OCI-LY1 (cell line): ENCODE measurements around the gene HDAC10.

Experiments
- EZH2 ChIP-seq: fragments of 200-600 bp; sonication (generic), shearing (Covaris generic); IDR thresholded peaks from 2 replicates; pipeline ENCODE4 v1.8.0; 2017; ENCODE audit warnings: borderline replicate concordance, mixed run types, mild to moderate bottlenecking, antibody characterized with exemption, low read length, moderate library complexity, mixed read lengths
- TF ChIP-seq, protein P1 (sequence below): fragments of 200-600 bp; sonication (generic), shearing (Covaris generic); IDR thresholded peaks from 2 replicates; pipeline ENCODE4 v1.5.1; 2017; ENCODE audit warnings: mild to moderate bottlenecking, antibody characterized with exemption, low read length, moderate library complexity, mixed read lengths

DNA sequence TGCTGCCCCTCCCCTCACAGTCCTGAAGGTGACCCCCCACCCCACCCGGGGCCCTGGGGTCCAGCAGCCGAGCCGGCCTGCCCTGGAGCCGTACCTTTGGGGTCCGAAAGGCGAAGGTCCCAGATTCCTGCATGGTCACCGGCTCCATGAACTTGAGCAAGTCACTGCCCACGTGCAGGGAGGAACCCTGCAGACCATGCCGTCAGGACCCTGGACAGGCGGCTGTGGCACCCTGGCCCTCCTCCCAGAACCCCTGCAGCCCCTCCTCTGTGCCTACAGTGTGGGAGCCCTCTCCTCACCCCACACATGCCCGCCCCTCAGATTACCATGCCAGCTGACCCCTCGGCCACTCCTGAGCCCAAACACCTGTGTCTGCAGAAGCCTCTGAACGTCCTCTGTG lies 33.4 kb upstream of the HDAC10 start:
- TF ChIP-seq, protein P1, sequence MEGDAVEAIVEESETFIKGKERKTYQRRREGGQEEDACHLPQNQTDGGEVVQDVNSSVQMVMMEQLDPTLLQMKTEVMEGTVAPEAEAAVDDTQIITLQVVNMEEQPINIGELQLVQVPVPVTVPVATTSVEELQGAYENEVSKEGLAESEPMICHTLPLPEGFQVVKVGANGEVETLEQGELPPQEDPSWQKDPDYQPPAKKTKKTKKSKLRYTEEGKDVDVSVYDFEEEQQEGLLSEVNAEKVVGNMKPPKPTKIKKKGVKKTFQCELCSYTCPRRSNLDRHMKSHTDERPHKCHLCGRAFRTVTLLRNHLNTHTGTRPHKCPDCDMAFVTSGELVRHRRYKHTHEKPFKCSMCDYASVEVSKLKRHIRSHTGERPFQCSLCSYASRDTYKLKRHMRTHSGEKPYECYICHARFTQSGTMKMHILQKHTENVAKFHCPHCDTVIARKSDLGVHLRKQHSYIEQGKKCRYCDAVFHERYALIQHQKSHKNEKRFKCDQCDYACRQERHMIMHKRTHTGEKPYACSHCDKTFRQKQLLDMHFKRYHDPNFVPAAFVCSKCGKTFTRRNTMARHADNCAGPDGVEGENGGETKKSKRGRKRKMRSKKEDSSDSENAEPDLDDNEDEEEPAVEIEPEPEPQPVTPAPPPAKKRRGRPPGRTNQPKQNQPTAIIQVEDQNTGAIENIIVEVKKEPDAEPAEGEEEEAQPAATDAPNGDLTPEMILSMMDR, result no peak
- no peak for TF ChIP-seq EZH2
